B cell (primary cell): ENCODE results near the gene SEH1L. TPM values are rescaled to one million over a fixed set of nuclear protein-coding genes. Genes with fewer than 3 reads are reported as not detected.

Source experiments
- ATAC-seq: fragments of 200-7000 bp; cut with Tn5 transposase; one replicate; pipeline ENCODE4 v1.10.0; 2021; ENCODE audit warnings: low read depth, mild to moderate bottlenecking, moderate number of reproducible peaks, moderate library complexity
- CTCF ChIA-PET: fragments of 350-600 bp; sonication (Branson Sonifier 250); formaldehyde crosslinking; loops from one replicate; lab custom pipeline; 2021; ENCODE audit warnings: antibody characterized with exemption, inconsistent platforms; lab: Charles Lee
- POLR2A ChIA-PET: fragments of 350-600 bp; sonication (Branson Sonifier 250); formaldehyde crosslinking; loops from one replicate; lab custom pipeline; 2021; ENCODE audit warnings: antibody characterized with exemption; lab: Charles Lee
- DNase-seq: peaks from one replicate; pipeline ENCODE4 v3.0.0; 2013
- H2AFZ ChIP-seq: 2 replicates; pipeline ENCODE4 v1.6.1; 2012; ENCODE audit warnings: mild to moderate bottlenecking, low read depth, low read length; ENCODE audit not compliant: insufficient read depth, poor library complexity, severe bottlenecking
- H3K27ac ChIP-seq, 2 donors: 1 replicate in 1 of 2; 2 replicates in 1 of 2; pipeline ENCODE4 v1.5.1; 2012 to 2013; ENCODE audit warnings: low read length in 2 of 2, mild to moderate bottlenecking in 2 of 2, moderate library complexity in 1 of 2
- H3K27me3 ChIP-seq, 4 experiments: fragments of 200-600 bp in 1 of 4; sonication (generic) in 1 of 4; replicated peaks in 1 of 4; 1 replicate in 2 of 4; 2 replicates in 2 of 4; pipeline versions ENCODE4 v1.6.1 to v1.7.0; 2013 to 2016; ENCODE audit warnings: low read length in 3 of 4, mild to moderate bottlenecking in 2 of 4, mixed read lengths in 1 of 4, moderate library complexity in 1 of 4; ENCODE audit not compliant: insufficient read depth in 4 of 4, control insufficient read depth in 3 of 4; ENCODE audit errors: control extremely low read depth in 1 of 4
- H3K36me3 ChIP-seq, 2 experiments: replicated peaks in 1 of 2; 1 replicate in 1 of 2; 2 replicates in 1 of 2; pipeline versions ENCODE4 v1.6.1 to v1.7.1; 2013; ENCODE audit warnings: low read length in 1 of 2; ENCODE audit not compliant: insufficient read depth in 2 of 2, control insufficient read depth in 1 of 2; ENCODE audit errors: control extremely low read depth in 1 of 2, extremely low read depth in 1 of 2
- H3K4me1 ChIP-seq, 2 donors: fragments of 200-600 bp in 1 of 2; sonication (generic) in 1 of 2; 1 replicate in 1 of 2; 2 replicates in 1 of 2; pipeline versions ENCODE4 v1.5.1 to v1.6.1; 2013 to 2017; ENCODE audit warnings: low read length in 2 of 2; ENCODE audit not compliant: control insufficient read depth in 2 of 2, insufficient read depth in 2 of 2
- H3K4me2 ChIP-seq: replicated peaks from 2 replicates; pipeline ENCODE3; 2012; ENCODE audit warnings: mild to moderate bottlenecking, low read depth, low read length; ENCODE audit not compliant: poor library complexity, severe bottlenecking
- H3K4me3 ChIP-seq, 5 experiments: fragments of 200-600 bp in 1 of 5; sonication (generic) in 1 of 5; 1 replicate in 3 of 5; 2 replicates in 2 of 5; pipeline versions ENCODE4 v1.5.1 to v1.7.0; 2011 to 2016; ENCODE audit warnings: low read length in 4 of 5, mild to moderate bottlenecking in 4 of 5, low read depth in 2 of 5, control low read depth in 1 of 5, moderate library complexity in 1 of 5; ENCODE audit not compliant: insufficient read depth in 1 of 5; ENCODE audit errors: control extremely low read depth in 1 of 5, extremely low read depth in 1 of 5
- H3K79me2 ChIP-seq: fragments of 200-600 bp; sonication (generic); one replicate; pipeline ENCODE4 v1.6.0; 2016; ENCODE audit warnings: low read length; ENCODE audit not compliant: control insufficient read depth, insufficient read depth
- H3K9ac ChIP-seq: fragments of 200-600 bp; sonication (generic); 2 replicates; pipeline ENCODE4 v1.6.1; 2017; ENCODE audit warnings: mild to moderate bottlenecking, low read length, moderate library complexity
- H3K9me3 ChIP-seq, 3 donors: one replicate each; pipeline versions ENCODE4 v1.6.1 to v1.7.1; 2013; ENCODE audit warnings: low read length in 2 of 3; ENCODE audit not compliant: control insufficient read depth in 2 of 3, insufficient read depth in 1 of 3; ENCODE audit errors: control extremely low read depth in 1 of 3
- H4K20me1 ChIP-seq: 2 replicates; pipeline ENCODE4 v1.6.0; 2012; ENCODE audit warnings: mild to moderate bottlenecking, low read length; ENCODE audit not compliant: insufficient read depth, control insufficient read depth, poor library complexity, severe bottlenecking
- H3K27ac Mint-ChIP-seq: one replicate; pipeline ENCODE4 v1.8.0; 2021; ENCODE audit warnings: mixed read lengths
- H3K27me3 Mint-ChIP-seq: one replicate; pipeline ENCODE4 v1.8.0; 2021; ENCODE audit warnings: mixed read lengths
- H3K4me1 Mint-ChIP-seq: one replicate; pipeline ENCODE4 v1.8.0; 2021; ENCODE audit warnings: mixed read lengths
- H3K4me3 Mint-ChIP-seq: one replicate; pipeline ENCODE4 v1.8.0; 2021; ENCODE audit warnings: mixed read lengths
- H3K9me3 Mint-ChIP-seq: one replicate; pipeline ENCODE4 v1.8.0; 2022; ENCODE audit warnings: mixed read lengths; ENCODE audit not compliant: insufficient read depth
- CTCF ChIP-seq: fragments of 200-600 bp; IDR thresholded peaks from one replicate; pipeline ENCODE4 v1.8.0; 2022; ENCODE audit warnings: antibody characterized with exemption, mild to moderate bottlenecking
- EZH2 ChIP-seq: IDR thresholded peaks from 2 replicates; pipeline ENCODE4 v1.6.1; 2012; ENCODE audit warnings: borderline replicate concordance, low read depth, mild to moderate bottlenecking, moderate library complexity, low read length; ENCODE audit not compliant: insufficient read depth, poor library complexity, severe bottlenecking
- WGBS: methylation state at CpG from one replicate; pipeline ENCODE4 v1.1.5; 2013; ENCODE audit warnings: missing lambda C conversion rate; ENCODE audit not compliant: insufficient coverage; 5-methylcytosine and 5-hydroxymethylcytosine counted together
- intact Hi-C: fragments of 100-400 bp; cut with micrococcal nuclease; formaldehyde crosslinking; loops from one replicate; pipeline ENCODE4 v1.10.0; 2022
- polyA plus RNA-seq: library from polyadenylated mRNA; depleted of rRNA; stranded (reverse); fragments of >200 nt; gene quantifications from 2 replicates; pipeline ENCODE4 v1.2.3, GENCODE V29; 2012
- total RNA-seq, 2 donors: library from RNA; stranded (reverse); fragments of 120-200 nt in 1 of 2; gene quantifications; 1 replicate in 1 of 2; 2 replicates in 1 of 2; pipeline versions ENCODE4 v1.2.3 to v1.2.4, GENCODE V29; 2013 to 2022

The SEH1L gene
- total and polyA plus RNA-seq, 2 donors (not counting 1 experiment from before 2014, with no cell fraction given) = 8.7 to 46.4 TPM

- Histone ChIP-seq H3K4me3 (no peak overlapping the region), H3K9me3 (no peaks in the 10 kb centered on the region), H3K9ac (no peak overlapping the region), H3K36me3 (no peaks in the 10 kb centered on the region), H3K4me1 (no peaks in the 10 kb centered on the region), H4K20me1 (no peaks in the 10 kb centered on the region), H3K79me2 (no peaks in the 10 kb centered on the region), H2AFZ (peak overlapping the region; percentile 62), H3K27me3 (no peaks in the 10 kb centered on the region), H3K4me2 (peak overlapping the region; percentile 5), H3K27ac (no peak overlapping the region)
- intact Hi-C loops = loop anchor here (1.0 kb wide), 3 partner anchors 41 to 543 kb away; no protein-coding TSS in a partner anchor
- H3K9me3 Mint-ChIP-seq = no peaks in the 10 kb centered on the region
- DNase-seq (peak; percentile 83), ATAC-seq (peak; percentile 68)
- H3K27me3 Mint-ChIP-seq = peaks cover 7% of the 10 kb centered on the region
- no peak for TF ChIP-seq EZH2
- TF ChIP-seq CTCF = peak; percentile 94
- H3K27ac Mint-ChIP-seq = no peak overlapping the region
- no peak overlapping the region for H3K4me3 Mint-ChIP-seq
- H3K4me1 Mint-ChIP-seq = peaks cover 2% of the 10 kb centered on the region
- ChIA-PET CTCF (interaction anchor here (0.5 to 5.4 kb wide), 36 partner anchors 9 to 650 kb away, joined by 3 to 200 read pairs (median 4); partner anchors contain the start of genes CEP76 and PSMG2), POLR2A (interaction anchor here (0.6 kb wide), 1 partner anchor 13 kb away, joined by 7 read pairs; no protein-coding TSS in a partner anchor)
- 0% methylated on average over 3 of the region's 11 CpGs for WGBS
Observed at GRCh38 chr18:12934454-12935071, 13.2 kb upstream of the SEH1L start.

- Histone ChIP-seq H3K27ac (no peak overlapping the region), H3K4me2 (no peak overlapping the region), H3K36me3 (no peaks in the 10 kb centered on the region), H3K9ac (no peak overlapping the region), H3K79me2 (no peaks in the 10 kb centered on the region), H3K27me3 (no peaks in the 10 kb centered on the region), H3K4me1 (no peaks in the 10 kb centered on the region), H3K4me3 (no peak overlapping the region), H3K9me3 (no peaks in the 10 kb centered on the region), H4K20me1 (no peaks in the 10 kb centered on the region), H2AFZ (no peak overlapping the region)
- POLR2A ChIA-PET = no interaction called here
- DNase-seq = no peak
- Mint-ChIP-seq H3K27ac (no peak overlapping the region), H3K9me3 (no peaks in the 10 kb centered on the region), H3K4me1 (peaks cover 2% of the 10 kb centered on the region), H3K4me3 (no peak overlapping the region), H3K27me3 (peaks cover 7% of the 10 kb centered on the region)
- CTCF ChIA-PET = interaction anchor here (0.6 kb wide), 1 partner anchor 212 kb away, joined by 3 read pairs; no protein-coding TSS in a partner anchor
- no CpG with 5 or more reads among the region's 2 CpGs for WGBS
- ATAC-seq = no peak
- intact Hi-C loops = no loop called here
- no peak for TF ChIP-seq EZH2
- no peak for TF ChIP-seq CTCF
Observed at GRCh38 chr18:12939162-12939561, 8.6 kb upstream of the SEH1L start.
